GM19023 (cell line): ENCODE data around the gene MVB12B.
"Not testable (repeated sequence)": the region's sequence is repeated elsewhere in the genome, so short reads cannot be mapped to it uniquely, and the experiment has no call there.

ENCODE experiments used
- ATAC-seq: cut with Tn5 transposase; IDR thresholded peaks from one replicate; pipeline ENCODE4 v1.9.1; 2021; ENCODE audit warnings: mild to moderate bottlenecking, moderate library complexity; ENCODE audit not compliant: unreplicated experiment

MVB12B gene

DNA sequence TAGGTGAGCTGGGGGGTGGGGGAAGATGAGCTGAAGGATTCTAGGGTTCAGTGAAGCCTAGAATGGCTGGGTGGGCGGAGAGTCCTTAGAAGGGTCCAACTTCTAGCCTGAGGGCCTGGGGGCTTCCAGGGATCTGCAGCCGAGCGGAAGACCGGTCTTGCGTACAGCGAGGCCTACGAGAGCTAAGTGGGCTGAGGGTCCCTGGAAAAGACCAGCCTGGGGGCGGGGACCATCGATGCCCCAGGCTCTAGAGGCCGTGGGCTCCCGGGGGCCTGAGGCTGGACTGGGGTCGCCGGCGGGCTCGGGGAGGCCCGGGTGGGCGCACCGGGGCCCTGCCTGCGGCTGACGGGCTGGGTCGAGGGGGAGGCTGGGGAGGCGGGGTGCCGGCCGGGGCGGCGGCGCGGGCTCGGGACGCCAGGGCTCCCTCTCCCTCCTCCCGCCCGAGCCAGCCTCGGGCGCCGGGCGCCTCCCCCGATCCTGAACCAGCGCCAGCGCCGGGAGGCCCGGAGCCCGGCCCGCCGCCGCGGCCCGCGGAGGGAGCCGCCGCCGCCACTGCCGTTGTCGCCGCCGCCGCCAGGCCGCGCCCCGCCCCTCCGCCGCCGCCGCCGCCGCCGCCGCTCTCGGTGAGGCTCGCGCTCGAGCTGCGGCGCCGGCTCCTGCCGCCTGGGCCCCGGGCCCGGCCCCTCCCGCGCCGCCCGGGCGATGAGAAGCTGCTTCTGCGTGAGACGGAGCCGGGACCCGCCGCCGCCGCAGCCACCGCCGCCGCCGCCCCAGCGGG, at the start of gene MVB12B:
MVB12B (plus strand) TSS at position 602 of the 778 bp plus-strand sequence; CDS start at position 703, 101 bp downstream.
- ATAC-seq, result no peak

DNA sequence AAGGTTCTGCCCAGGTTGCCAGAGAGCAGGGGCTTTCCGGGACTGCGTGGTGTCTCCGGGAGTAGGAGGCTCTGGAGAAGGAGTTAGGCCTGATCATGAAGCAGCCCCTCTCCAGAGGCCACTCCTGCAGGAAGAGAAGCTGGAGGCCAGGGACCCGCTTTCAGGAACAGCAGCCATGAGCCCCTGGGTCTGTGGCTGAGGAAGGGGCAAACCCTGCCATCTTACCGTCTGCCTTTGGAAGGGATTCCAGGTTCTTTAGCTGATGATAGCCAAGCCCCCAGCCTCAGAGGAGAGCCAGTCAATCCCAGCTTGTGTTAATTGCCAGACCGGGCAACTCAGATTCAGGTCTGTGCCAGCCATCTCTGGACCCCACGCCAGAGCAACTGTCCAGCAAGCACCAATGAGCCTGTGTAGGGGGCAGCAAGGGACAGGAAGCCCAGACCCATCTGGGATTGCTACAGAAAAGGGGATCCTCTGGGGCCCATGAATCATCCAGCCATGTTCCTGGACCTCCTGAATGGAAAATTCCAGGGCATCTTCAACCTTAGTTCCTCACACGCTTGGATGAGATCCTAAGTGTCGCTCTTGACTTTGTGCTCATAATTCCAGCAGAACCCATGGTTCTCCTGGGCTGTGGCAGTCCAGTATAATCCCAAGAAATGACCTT, 42.7 kb upstream of the MVB12B start:
- no peak for ATAC-seq

DNA sequence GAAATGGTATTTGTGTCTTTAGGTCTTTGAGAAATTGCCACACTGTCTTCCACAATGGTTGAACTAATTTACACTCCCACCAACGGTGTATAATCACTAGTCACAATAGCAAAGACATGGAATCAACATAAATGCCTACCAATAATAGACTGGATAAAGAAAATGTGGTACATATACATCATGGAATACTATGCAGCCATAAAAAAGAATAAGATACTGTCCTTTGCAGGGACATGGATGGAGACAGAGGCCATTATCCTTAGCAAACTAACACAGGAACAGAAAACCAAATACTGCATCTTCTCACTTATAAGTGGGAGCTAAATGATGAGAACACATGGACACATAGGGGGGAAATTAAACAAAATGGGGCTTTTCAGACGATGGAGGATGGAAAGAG, 41.0 kb upstream of the MVB12B start:
- not testable (repeated sequence) for ATAC-seq

DNA sequence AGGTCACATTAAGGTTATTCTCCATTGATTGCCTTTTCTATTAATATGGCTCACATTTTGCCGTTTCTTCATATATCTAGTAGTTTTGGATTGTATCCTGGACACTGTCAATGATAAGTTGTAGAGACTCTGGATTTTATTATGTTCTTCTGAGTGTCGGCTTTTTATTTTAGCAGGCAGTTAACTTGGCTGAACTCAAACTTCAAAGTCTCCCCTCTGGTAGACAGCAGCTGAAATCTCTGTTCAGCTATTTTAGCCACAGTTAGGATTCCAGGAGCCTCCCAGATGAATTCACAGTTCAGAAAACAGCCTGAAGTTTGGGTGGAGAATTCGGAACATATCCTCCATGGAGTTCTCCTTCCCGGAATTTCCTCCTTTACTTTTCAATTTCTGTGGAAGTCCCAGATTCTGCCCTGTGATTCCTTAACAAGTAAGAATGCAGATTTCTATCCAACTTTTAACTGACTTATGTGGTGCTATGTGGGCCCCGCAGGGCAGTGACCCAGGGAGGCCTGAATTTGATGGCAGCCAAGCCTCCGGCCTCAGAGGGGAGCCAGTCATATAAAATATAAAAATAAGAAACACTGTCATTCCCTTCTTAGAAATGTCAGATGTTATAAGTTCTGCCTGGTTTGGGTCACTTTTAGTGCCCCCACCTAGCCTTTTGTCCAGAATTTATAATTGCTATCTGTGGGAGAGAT, 39.3 kb upstream of the MVB12B start:
- ATAC-seq, result no peak

- no peak for ATAC-seq
Measured at GRCh38 chr9:126290871-126291270, 35.8 kb upstream of the MVB12B start.

- ATAC-seq, result no peak
Measured at GRCh38 chr9:126291925-126292324, 34.7 kb upstream of the MVB12B start.

- no peak for ATAC-seq
Measured at GRCh38 chr9:126292736-126293521, 33.7 kb upstream of the MVB12B start.

DNA sequence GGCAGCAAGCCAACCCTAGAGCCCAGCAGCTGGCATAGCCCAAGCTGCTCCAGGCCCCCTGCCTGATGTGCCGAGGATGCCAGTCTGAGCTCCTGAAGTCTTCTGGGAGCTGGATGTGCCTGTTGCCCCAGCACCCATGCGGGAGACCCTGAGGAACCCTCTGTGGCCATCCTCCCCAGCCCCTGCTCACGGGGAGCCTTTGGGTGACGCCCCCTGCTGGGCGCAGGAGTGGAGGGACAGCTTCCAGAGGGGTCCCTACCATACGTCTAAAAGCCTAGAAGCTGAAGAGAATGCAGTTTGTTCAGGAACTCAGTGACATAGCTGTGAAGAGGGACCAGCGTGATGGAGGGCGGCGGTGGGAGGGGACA, 33.1 kb upstream of the MVB12B start:
- ATAC-seq, result no peak

DNA sequence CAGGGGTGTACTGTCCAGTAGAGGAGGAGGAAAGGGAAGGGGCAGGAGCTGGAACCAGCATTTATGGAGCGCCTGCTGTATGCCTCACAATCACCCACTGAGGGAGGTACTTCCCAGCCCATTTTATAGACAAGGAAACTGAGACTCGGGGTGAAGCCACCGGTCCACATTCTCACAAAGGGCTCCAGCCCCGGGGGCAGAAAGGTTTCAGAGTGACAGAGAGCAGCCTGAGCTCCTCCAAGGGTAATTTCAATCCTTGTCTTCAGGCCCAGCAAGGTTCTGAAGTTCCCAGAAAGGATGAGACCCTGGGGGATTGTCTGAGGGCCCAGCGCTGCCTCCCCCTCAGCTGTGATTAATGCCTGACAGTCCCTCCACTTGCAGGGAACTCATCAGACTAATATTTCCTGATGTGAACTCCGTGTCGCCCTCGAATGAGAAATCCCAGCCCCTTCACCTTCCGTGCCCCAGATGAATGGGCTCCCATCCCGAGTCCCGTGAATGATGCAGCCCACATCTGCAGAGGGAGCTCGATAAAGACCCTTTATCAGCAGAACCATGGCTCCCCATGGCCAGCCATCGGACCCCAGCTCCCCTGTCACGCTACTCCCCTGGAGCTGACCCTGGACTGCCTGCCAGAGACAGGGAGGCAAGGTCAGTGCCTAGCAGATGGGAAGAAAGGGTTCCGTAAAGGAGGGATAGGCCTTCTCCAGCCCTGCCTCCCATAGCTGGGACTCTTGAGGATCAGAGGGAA, 32.1 kb upstream of the MVB12B start:
- ATAC-seq, result no peak

- ATAC-seq, result no peak
Measured at GRCh38 chr9:126295082-126295477, 31.5 kb upstream of the MVB12B start.

DNA sequence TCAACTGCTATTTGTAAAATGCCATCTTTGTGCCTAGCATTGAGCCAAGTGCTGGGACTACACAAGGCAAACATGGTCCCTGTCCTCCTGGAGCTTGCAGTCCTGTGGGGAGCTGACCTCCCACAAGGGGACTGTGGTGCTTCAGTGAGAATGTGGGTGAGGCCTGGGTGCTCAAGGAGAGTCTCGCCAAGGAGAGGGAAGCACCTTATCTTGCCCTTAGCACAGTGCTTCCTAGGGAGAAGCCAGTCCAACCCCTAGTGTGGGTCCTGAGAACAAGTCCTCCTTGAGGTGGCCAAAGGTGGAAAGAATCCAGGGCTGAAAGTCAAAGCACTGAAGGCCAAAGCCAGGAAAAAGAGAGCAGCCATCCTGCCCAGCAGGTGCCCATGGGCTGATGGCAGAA, 31.1 kb upstream of the MVB12B start:
- no peak for ATAC-seq

DNA sequence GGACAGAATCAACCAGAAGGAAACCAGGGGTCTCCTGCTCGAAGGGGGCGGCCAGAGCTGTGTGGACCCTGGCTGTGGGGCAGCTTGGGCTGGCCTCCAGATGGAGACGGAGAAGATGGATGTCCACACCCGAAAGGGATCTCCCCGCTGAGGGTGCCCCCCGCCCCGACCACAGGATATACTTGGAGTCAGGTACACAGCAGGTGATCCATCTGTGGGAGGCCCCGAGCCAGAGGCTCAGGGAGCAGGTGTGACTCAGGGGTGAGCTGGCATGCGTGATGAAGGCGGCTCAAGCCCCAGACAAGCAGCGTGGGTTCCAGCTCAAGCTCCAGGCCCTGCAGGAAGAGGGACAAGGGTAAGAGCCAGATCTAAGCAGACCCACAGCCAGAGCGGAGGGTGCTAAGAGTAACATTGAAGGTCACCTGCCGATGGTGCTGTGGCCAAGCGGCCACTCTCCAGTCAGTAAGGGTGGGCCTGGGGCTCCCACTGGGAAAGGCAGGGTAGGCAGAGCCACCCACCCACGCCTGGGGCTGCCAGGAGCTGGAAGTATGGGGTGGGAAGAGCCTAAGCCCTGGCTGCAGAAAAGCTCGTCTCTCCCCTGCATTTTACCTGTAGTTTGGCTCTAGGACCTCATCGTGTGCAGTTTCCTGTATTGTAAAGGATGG, 30.6 kb upstream of the MVB12B start:
- no peak for ATAC-seq

- no peak for ATAC-seq
Measured at GRCh38 chr9:126296687-126297086, 29.9 kb upstream of the MVB12B start.

DNA sequence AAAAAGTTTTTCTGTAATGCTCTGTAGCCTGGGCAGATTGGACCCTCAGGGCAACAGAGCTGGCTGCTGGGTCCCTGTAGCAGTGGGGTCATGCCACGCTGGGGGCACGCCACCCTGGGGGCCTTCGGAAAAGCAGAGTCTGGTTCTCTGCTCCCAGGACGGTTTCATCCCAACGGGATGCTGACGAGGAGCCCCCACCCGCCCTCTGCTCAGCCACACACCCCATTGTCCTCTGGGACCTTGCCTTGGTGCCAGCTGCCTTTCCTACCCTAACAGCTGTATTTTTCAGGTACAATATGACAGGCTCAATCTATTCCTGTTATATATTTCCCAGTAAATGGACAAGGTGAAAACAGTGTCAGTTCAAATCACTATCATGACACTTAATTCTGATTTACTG, 29.0 kb upstream of the MVB12B start:
- no peak for ATAC-seq

DNA sequence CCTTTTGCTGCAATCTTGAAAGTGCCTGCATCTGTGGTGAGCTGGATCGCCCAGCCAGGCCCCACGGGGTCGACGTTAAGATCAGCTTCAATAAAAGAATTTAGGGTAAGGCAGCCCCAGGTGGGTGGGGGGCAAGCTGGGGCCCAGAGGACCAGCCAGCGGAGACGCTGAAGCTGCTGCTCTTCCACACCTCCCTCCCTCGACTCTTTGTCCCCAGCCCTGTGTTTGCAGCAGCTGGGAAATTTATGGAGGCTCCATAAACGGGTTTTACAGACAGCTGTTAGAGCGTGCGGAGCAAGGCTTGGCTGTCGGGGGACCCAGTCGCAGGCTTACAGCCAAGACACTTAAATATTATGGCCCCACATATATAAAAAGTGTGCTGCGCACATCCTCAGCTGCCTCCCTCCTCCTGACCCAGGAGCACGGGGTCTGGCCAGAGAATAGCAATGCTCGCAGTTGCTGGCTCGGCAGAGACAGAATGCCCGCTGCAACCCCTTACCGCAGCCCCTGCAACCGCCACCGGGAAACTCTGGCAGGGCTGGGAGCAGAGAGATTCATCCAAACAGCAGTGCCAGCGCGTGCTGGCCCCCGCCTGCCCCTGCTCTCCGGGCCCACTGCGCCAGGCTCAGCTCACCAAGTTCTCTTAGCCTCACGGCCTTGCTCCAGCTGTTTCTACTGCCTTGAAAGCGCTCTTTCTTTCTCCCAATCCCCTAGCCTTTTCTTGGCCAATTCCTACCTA, 28.4 kb upstream of the MVB12B start:
- no peak for ATAC-seq

DNA sequence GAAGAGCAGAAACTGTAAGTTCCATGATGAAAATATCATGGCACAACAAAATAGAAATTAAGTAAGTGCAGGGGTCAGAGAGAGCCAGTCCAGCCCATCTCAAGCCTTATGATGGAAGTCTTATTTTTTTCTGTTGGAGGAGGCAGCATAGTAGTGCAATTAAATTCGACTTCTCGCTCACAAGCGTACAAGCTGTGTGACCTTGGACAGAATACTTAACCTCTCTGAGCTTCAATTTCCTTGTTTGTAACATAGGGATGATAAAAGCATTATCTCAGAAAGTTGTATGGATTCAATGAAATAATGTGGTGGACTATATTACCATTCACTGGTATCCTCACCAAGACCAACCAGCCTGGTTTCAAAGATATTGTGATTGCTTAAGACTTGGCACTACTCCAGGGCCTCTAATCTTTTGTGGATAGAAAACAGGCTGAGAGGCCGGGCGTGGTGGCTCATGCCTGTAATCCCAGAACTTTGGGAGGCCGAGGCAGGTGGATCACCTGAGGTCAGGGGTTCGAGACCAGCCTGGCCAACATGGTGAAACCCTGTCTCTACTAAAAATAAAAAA, 26.8 kb upstream of the MVB12B start:
- no peak for ATAC-seq

DNA sequence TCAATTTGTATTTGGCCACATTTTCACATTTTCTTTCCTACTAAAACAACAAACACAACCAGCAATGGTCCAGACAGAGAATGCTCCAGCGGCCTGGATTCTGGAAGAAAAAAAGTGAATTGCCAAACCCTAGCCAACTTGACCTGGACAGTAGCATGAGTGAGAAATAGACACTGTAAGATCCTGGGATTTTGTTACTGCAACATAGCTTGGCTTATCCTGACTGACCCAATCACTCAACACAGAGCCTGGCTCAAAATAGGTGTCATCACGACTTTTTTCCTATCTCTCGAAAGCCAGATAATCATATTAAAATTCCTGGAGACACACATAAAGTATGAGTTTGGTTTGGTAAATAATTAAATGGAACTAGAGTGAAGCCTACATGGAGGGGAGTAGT, 25.4 kb upstream of the MVB12B start:
- ATAC-seq, result no peak

GRCh38 chr9:126301985-126302603, 24.5 kb upstream of the MVB12B start:
- ATAC-seq, result no peak
